Stomach (tissue), 8 donors: ENCODE measurements around the gene KRABD2.
A peak's percentile ranks its signal among the peaks of the same experiment; 100 is the strongest.

Experiments
- DNase-seq, 2 donors: peaks; one replicate each; pipeline versions ENCODE4 v3.0.0 to v3.0.0-alpha.2; 2013 to 2019
- H3K27ac ChIP-seq, 5 donors: fragments of 200-600 bp in 4 of 5; sonication (generic) in 4 of 5; one replicate each; pipeline ENCODE4 v1.5.1; 2013 to 2019; ENCODE audit warnings: mild to moderate bottlenecking in 1 of 5, moderate library complexity in 1 of 5
- H3K27me3 ChIP-seq, 3 donors: fragments of 200-600 bp; sonication (generic); one replicate each; pipeline ENCODE4 v1.5.1; 2017 to 2019; ENCODE audit warnings: mixed run types in 1 of 3
- H3K36me3 ChIP-seq, 4 donors: fragments of 200-600 bp; sonication (generic); 1 replicate in 3 of 4; 2 replicates in 1 of 4; pipeline ENCODE4 v1.5.1; 2016 to 2019
- H3K4me1 ChIP-seq, 4 donors: fragments of 200-600 bp; sonication (generic); one replicate each; pipeline ENCODE4 v1.5.1; 2016 to 2019
- H3K4me3 ChIP-seq, 4 donors: fragments of 200-600 bp; sonication (generic) in 3 of 4; one replicate each; pipeline ENCODE4 v1.5.1; 2016 to 2019; ENCODE audit warnings: mild to moderate bottlenecking in 1 of 4
- H3K9me3 ChIP-seq, 4 donors: fragments of 200-600 bp; sonication (generic); one replicate each; pipeline ENCODE4 v1.5.1; 2016 to 2019
- EP300 ChIP-seq: sonication (generic); formaldehyde crosslinking; IDR thresholded peaks from one replicate; pipeline ENCODE4 v1.6.1; 2017; ENCODE audit warnings: antibody characterized with exemption
- POLR2A ChIP-seq, 4 donors: fragments of 450-650 bp; IDR thresholded peaks; one replicate each; pipeline ENCODE4 v1.6.1; 2016; ENCODE audit warnings: antibody characterized with exemption in 4 of 4, control low read depth in 2 of 4, mild to moderate bottlenecking in 1 of 4, moderate library complexity in 1 of 4
- POLR2AphosphoS5 ChIP-seq, 3 donors: sonication (generic); formaldehyde crosslinking; IDR thresholded peaks; one replicate each; pipeline ENCODE4 v1.6.1; 2016; ENCODE audit warnings: antibody characterized with exemption in 3 of 3
- WGBS, 5 donors: extraction: QIAGEN DNeasy Blood & Tissue Kit in 3 of 5; methylation state at CpG; one replicate each; pipeline versions ENCODE4 v1.1.5 to v1.1.7; 2013 to 2018; 5-methylcytosine and 5-hydroxymethylcytosine counted together
- intact Hi-C: fragments of 100-400 bp; cut with DNase I; formaldehyde crosslinking; loops from one replicate; pipeline ENCODE4 v1.15.1; 2023; ENCODE audit warnings: low total_unique reads
- TF ChIP-seq, protein P1 (sequence below), 7 experiments: fragments of 450-650 bp in 4 of 7; fragments of 200-600 bp in 3 of 7; sonication (generic) in 3 of 7; IDR thresholded peaks; one replicate each; pipeline ENCODE4 v1.5.1; 2016 to 2019; ENCODE audit warnings: antibody characterized with exemption in 7 of 7, control low read depth in 2 of 7, mild to moderate bottlenecking in 1 of 7
- donor health status: healthy with polysubstance abuse.
- donor health status: Bipolar disorder and iron deficiency.
- donor health status: healthy.

Gene KRABD2

DNA sequence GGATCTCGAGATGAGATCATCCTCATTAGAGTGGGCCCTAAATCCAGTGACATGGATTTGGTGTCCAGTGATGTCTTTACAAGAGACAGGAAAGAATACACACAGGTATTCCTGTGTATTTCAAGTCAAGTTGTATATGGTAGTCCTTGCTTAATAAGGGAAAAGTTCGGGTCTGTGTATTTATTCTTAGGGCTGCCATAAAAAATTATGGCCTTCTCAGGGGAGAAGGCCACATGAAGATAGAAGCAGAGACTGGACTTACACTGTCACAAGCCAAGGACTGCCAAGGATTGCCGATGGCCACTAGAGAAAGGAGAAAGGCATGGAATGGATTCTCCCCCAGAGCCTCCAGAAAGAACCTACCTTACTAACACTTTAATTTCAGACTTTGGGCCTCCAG lies 8.3 kb downstream of the KRABD2 start:
- H3K27ac ChIP-seq, result no peak overlapping the region
- no peak for TF ChIP-seq POLR2A (IDR thresholded peaks at IDR 0.05)
- no peak for TF ChIP-seq POLR2AphosphoS5 (IDR thresholded peaks at IDR 0.05)
- TF ChIP-seq, protein P1, sequence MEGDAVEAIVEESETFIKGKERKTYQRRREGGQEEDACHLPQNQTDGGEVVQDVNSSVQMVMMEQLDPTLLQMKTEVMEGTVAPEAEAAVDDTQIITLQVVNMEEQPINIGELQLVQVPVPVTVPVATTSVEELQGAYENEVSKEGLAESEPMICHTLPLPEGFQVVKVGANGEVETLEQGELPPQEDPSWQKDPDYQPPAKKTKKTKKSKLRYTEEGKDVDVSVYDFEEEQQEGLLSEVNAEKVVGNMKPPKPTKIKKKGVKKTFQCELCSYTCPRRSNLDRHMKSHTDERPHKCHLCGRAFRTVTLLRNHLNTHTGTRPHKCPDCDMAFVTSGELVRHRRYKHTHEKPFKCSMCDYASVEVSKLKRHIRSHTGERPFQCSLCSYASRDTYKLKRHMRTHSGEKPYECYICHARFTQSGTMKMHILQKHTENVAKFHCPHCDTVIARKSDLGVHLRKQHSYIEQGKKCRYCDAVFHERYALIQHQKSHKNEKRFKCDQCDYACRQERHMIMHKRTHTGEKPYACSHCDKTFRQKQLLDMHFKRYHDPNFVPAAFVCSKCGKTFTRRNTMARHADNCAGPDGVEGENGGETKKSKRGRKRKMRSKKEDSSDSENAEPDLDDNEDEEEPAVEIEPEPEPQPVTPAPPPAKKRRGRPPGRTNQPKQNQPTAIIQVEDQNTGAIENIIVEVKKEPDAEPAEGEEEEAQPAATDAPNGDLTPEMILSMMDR (IDR thresholded peaks at IDR 0.05), result no peak
- TF ChIP-seq EP300, result no peak
- peaks cover 9 to 42% (median 34%) of the 10 kb centered on the region in 4 donors for H3K36me3 ChIP-seq
- H3K4me3 ChIP-seq, result no peak overlapping the region
- H3K4me1 ChIP-seq, result peaks cover 0 to 6% (median 0%) of the 10 kb centered on the region in 4 donors
- DNase-seq, result no peak
- intact Hi-C loops, result no loop called here
- H3K27me3 ChIP-seq, result no peaks in the 10 kb centered on the region
- H3K9me3 ChIP-seq, result no peaks in the 10 kb centered on the region
- 81 to 97% (median 94%) methylated on average over 3 of the region's 3 CpGs for WGBS, 5 donors

DNA sequence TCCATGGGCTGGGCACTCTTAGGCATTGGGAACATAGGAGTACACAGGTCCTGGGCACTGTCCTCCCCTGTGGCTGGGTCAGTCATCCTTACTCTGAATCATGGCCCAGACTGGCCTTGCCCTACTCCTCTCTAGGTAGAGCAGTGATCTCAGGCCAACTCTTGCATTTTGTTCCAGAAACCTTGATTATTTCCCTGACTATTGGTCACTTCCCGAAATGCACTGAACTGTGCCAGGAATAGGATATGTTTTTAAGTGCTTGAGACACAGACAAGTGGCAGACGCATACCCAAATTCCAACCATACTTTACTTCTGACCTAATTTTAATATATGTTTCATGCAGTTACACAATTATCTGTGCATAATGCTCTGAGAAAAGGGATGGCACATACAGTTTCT lies 10.3 kb downstream of the KRABD2 start:
- Histone ChIP-seq H3K9me3 (no peaks in the 10 kb centered on the region), H3K36me3 (peaks cover 9 to 35% (median 30%) of the 10 kb centered on the region in 4 donors), H3K4me1 (peaks cover 0 to 6% (median 0%) of the 10 kb centered on the region in 4 donors), H3K27me3 (no peaks in the 10 kb centered on the region), H3K4me3 (no peak overlapping the region), H3K27ac (peak overlapping the region in 2 of 5 donors; percentile 32 to 53)
- TF ChIP-seq POLR2AphosphoS5 (IDR thresholded peaks at IDR 0.05), result peak in 1 of 3 donors; percentile 30
- TF ChIP-seq, protein P1 (IDR thresholded peaks at IDR 0.05), result no peak
- 71 to 94% (median 88%) methylated on average over 2 of the region's 2 CpGs for WGBS, 5 donors
- no peak for DNase-seq
- intact Hi-C loops, result no loop called here

DNA sequence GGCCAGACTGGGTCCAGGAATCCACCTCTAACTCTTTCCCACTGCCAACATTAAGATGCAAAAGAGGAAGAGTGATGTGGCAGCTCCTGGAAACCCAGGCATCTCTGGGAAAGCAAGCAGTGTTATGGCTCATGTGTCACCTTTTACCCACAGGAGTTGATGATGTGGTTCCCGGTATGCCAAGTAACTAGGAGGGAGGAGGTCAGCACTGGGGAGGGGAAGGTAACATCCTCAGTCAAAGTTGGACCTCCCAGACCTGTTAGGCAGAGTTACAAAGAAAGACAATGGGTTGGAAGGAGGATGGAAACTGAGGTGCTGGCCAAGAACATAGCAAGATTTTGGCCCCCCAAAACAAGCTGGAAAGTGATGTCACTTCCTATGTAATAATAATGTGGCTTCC lies 11.4 kb downstream of the KRABD2 start:
- Histone ChIP-seq H3K9me3 (no peaks in the 10 kb centered on the region), H3K36me3 (peaks cover 9 to 29% (median 25%) of the 10 kb centered on the region in 4 donors), H3K4me3 (no peak overlapping the region), H3K4me1 (peaks cover 0 to 12% (median 5%) of the 10 kb centered on the region in 4 donors), H3K27me3 (no peaks in the 10 kb centered on the region), H3K27ac (peak overlapping the region in 2 of 5 donors; percentile 32 to 53)
- TF ChIP-seq EP300 (no peak), POLR2AphosphoS5 (IDR thresholded peaks at IDR 0.05) (peak in 2 of 3 donors; percentile 12 to 54), POLR2A (IDR thresholded peaks at IDR 0.05) (no peak)
- TF ChIP-seq, protein P1 (IDR thresholded peaks at IDR 0.05), result no peak
- intact Hi-C loops, result no loop called here
- WGBS, 5 donors, result 44 to 67% (median 52%) methylated on average over 1 of the region's 1 CpG
- DNase-seq, result no peak

DNA sequence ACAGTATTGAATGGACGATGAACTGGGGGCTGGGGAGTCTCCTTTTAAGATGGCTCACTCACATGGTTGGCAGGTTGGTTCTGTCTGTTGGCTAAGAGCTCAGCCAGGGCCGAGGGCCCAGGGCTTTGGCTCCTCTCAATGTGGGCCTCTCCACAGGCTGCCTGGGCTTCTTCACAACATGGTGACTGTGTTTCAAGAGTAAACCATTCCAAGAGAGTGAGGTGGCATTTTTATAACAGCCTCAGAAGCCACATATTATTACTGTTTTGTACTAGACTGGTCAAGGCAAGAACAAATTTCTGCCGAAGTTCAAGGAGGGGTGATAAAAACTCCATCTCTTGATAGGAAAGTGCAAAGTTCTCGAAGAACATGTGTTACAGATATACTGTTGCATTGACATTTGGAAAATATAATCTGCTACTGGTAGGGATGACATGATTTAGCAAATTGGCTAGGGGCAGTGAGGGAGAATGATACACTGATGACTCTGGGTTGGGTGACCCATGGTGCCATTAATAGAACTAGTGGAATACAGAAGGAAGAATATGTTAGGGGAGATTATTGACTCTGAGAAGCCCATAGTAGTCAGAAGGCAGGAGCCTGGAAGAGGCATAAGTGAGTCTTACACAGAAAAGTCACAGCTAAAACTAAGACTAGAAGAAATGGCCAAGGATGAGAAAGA lies 13.7 kb downstream of the KRABD2 start:
- Histone ChIP-seq H3K27ac (no peak overlapping the region), H3K4me3 (no peak overlapping the region), H3K27me3 (no peaks in the 10 kb centered on the region), H3K9me3 (no peaks in the 10 kb centered on the region), H3K4me1 (peaks cover 0 to 20% (median 8%) of the 10 kb centered on the region in 4 donors), H3K36me3 (peaks cover 0 to 7% (median 4%) of the 10 kb centered on the region in 4 donors)
- intact Hi-C loops, result no loop called here
- DNase-seq, result no peak
- no peak for TF ChIP-seq POLR2AphosphoS5 (IDR thresholded peaks at IDR 0.05)
- TF ChIP-seq EP300, result no peak
- no peak for TF ChIP-seq POLR2A (IDR thresholded peaks at IDR 0.05)
- TF ChIP-seq, protein P1 (IDR thresholded peaks at IDR 0.05), result no peak
- WGBS, 5 donors, result 84 to 94% (median 93%) methylated on average over 3 to 4 of the region's 4 CpGs
